Dendritic cell treated with granulocyte-macrophage colony-stimulating factor and Interleukin-4, amounts not matched to agents 40 ng/mL and 50 ng/mL, for 4 days (primary cell): ENCODE results near the gene GRK2.
"Not testable (repeated sequence)": the region's sequence is repeated elsewhere in the genome, so short reads cannot be mapped to it uniquely, and the experiment has no call there.

Experiments used
- H3K27ac Mint-ChIP-seq: one replicate; pipeline ENCODE4 v1.8.0; 2022; ENCODE audit warnings: mild to moderate bottlenecking, mixed read lengths
- H3K27me3 Mint-ChIP-seq: one replicate; pipeline ENCODE4 v1.8.0; 2022; ENCODE audit warnings: mild to moderate bottlenecking, mixed read lengths
- H3K36me3 Mint-ChIP-seq: one replicate; pipeline ENCODE4 v1.8.0; 2022; ENCODE audit warnings: low read depth, mixed read lengths
- H3K4me1 Mint-ChIP-seq: one replicate; pipeline ENCODE4 v1.8.0; 2022; ENCODE audit warnings: low read depth, mixed read lengths
- H3K4me3 Mint-ChIP-seq: one replicate; pipeline ENCODE4 v1.8.0; 2022; ENCODE audit warnings: mild to moderate bottlenecking, moderate library complexity, mixed read lengths
- H3K9me3 Mint-ChIP-seq: one replicate; pipeline ENCODE4 v1.8.0; 2022; ENCODE audit warnings: mixed read lengths
- intact Hi-C: fragments of 100-400 bp; cut with micrococcal nuclease; formaldehyde crosslinking; loops from one replicate; pipeline ENCODE4 v1.15.0; 2022

GRK2 gene

DNA sequence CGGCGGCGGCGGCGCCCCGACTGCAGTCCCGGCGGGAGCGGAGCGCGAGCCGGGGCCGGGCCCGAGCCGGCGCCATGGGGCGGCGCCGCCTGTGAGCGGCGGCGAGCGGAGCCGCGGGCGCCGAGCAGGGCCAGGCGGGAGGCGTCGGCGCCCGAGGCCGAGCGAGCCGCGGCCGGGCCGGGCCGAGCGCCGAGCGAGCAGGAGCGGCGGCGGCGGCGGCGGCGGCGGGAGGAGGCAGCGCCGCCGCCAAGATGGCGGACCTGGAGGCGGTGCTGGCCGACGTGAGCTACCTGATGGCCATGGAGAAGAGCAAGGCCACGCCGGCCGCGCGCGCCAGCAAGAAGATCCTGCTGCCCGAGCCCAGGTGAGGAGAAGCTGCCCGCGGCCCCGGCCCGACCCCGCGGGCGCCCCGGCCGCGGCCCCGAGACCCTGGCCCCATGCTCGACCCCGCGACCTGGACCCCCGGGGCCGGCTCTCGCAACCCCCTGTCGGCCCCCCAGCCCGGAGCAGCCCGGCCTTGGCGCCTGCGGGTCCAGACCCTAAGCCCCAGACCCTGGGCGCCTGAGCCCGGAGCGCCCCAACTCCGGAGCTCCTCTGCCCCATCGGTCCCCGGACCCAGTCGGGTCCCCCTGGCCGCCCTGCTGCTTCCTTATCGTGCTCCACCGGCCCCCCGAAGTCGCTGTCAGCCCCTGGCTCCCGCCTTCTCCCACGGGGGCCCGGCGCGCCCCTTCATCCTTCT lies at the start of gene GRK2:
TSS of gene GRK2 (plus strand) at position 25 of the 739 bp plus-strand sequence. CDS start at position 252, 227 bp downstream.
- Mint-ChIP-seq H3K9me3 (no peaks in the 10 kb centered on the region), H3K27me3 (peaks cover 3% of the 10 kb centered on the region), H3K4me1 (peaks cover 88% of the 10 kb centered on the region), H3K27ac (peak within 1 kb of the TSS; percentile 98), H3K4me3 (peak within 1 kb of the TSS; percentile 96), H3K36me3 (peaks cover 49% of the 10 kb centered on the region)
- intact Hi-C loops, result loop anchor here (1.0 to 10.0 kb wide), 2 partner anchors 51 to 118 kb away; no protein-coding TSS in a partner anchor

DNA sequence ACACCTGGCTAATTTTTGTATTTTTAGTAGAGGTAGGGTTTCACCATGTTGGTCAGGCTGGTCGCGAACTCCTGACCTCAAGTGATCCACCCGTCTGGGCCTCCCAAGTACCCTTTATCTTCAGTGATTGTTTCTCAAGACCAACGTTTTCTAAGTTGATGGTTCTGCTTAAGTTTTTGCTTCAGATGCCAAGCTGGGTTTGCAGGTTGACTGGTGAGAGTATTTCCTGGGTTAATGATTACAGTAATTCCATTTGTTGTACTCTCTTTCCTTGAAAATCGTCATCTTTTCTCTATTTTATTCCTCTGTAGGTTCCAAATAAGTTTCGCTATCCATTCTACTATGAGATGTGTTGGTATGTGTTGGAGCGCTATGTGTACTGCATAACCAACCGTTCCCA lies 38.5 kb upstream of the GRK2 start:
- Mint-ChIP-seq H3K9me3 (no peaks in the 10 kb centered on the region), H3K4me3 (no peak overlapping the region), H3K27ac (no peak overlapping the region), H3K36me3 (peaks cover 92% of the 10 kb centered on the region), H3K4me1 (no peaks in the 10 kb centered on the region), H3K27me3 (no peaks in the 10 kb centered on the region)
- intact Hi-C loops, result no loop called here

- Mint-ChIP-seq H3K27me3 (no peaks in the 10 kb centered on the region), H3K4me1 (peaks cover 16% of the 10 kb centered on the region), H3K27ac (no peak overlapping the region), H3K4me3 (no peak overlapping the region), H3K9me3 (no peaks in the 10 kb centered on the region), H3K36me3 (peaks cover 95% of the 10 kb centered on the region)
- intact Hi-C loops, result no loop called here
Observed at GRCh38 chr11:67230406-67230805, 35.9 kb upstream of the GRK2 start.

DNA sequence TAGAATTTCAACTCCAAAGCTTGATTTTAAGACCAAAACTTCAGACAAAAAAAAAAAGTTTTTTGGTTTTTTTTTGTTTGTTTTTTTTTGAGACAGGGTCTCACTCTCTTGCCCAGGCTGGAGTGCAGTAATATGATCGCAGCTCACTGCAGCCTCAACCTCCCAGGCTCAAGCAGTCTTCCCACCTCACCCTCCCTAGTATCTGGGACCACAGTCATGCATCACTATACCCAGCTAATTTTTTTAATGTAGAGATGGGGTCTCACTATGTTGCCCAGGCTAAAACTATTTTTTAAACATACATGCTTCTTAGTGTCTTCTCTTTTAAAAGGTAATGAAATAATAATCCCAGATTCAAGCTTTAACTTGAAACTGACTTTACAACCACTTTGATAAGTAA lies 35.4 kb upstream of the GRK2 start:
- no peaks in the 10 kb centered on the region for H3K27me3 Mint-ChIP-seq
- peaks cover 16% of the 10 kb centered on the region for H3K4me1 Mint-ChIP-seq
- H3K27ac Mint-ChIP-seq, result no peak overlapping the region
- peaks cover 95% of the 10 kb centered on the region for H3K36me3 Mint-ChIP-seq
- H3K9me3 Mint-ChIP-seq, result no peaks in the 10 kb centered on the region
- H3K4me3 Mint-ChIP-seq, result no peak overlapping the region
- intact Hi-C loops, result no loop called here

DNA sequence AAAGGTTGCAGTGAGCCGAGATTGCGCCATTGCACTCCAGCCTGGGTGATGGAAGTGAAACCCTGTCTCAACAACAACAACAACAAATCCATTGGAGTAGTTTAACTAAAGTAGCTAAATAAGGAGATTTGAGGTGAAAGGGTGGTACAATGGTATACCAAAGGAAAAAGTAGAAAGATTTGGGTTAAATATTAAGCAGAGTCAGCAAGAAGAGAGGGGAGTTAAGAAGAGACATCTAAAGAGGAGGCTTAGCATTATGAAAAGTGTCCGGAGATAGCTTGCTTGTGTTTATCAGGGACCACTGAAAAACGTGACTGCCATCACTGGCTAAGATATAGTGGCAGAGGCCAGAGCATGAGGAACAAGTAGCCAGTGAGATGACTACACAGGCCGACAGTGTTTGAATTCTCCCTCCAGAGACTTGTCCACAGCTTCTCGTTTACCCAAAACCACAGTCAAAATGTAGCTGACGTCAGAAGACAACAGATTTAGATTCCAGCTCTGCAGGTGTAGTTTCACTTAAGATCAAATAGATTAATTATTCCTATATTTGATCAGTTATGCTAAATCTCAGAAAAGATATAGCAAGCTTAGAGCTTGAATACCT lies 32.6 kb upstream of the GRK2 start:
- Mint-ChIP-seq H3K27me3 (no peaks in the 10 kb centered on the region), H3K4me1 (peaks cover 23% of the 10 kb centered on the region), H3K4me3 (no peak overlapping the region), H3K36me3 (peaks cover 72% of the 10 kb centered on the region), H3K27ac (peak overlapping the region; percentile 5), H3K9me3 (no peaks in the 10 kb centered on the region)
- intact Hi-C loops, result no loop called here

DNA sequence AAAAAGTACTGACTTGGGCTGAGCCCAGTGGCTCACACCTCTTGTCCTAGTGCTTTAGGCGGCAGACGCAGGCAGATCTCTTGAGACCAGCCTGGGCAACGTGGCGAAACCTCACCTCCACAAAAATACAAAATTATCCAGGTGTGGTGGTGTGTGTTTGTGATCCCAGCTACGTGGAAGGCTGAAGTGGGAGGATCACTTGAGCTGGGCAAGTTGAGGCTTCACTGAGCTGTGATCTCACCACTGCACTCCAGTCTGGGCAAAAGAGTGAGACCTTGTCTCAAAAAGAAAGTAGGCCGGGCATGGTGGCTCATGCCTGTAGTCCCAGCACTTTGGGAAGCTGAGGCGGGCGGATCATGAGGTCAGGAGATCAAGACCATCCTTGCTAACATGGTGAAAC lies 31.7 kb upstream of the GRK2 start:
- H3K4me3 Mint-ChIP-seq, intact Hi-C loops, H3K27me3 Mint-ChIP-seq, H3K9me3 Mint-ChIP-seq: not testable (repeated sequence)
- peaks cover 32% of the 10 kb centered on the region for H3K4me1 Mint-ChIP-seq
- H3K27ac Mint-ChIP-seq, result peak overlapping the region; percentile 5
- peaks cover 63% of the 10 kb centered on the region for H3K36me3 Mint-ChIP-seq

- H3K4me3 Mint-ChIP-seq, result no peak overlapping the region
- no peak overlapping the region for H3K27ac Mint-ChIP-seq
- intact Hi-C loops, result no loop called here
- H3K9me3 Mint-ChIP-seq, result no peaks in the 10 kb centered on the region
- H3K4me1 Mint-ChIP-seq, result peaks cover 55% of the 10 kb centered on the region
- H3K36me3 Mint-ChIP-seq, result peaks cover 65% of the 10 kb centered on the region
- no peaks in the 10 kb centered on the region for H3K27me3 Mint-ChIP-seq
Observed at GRCh38 chr11:67237574-67237973, 28.7 kb upstream of the GRK2 start.

DNA sequence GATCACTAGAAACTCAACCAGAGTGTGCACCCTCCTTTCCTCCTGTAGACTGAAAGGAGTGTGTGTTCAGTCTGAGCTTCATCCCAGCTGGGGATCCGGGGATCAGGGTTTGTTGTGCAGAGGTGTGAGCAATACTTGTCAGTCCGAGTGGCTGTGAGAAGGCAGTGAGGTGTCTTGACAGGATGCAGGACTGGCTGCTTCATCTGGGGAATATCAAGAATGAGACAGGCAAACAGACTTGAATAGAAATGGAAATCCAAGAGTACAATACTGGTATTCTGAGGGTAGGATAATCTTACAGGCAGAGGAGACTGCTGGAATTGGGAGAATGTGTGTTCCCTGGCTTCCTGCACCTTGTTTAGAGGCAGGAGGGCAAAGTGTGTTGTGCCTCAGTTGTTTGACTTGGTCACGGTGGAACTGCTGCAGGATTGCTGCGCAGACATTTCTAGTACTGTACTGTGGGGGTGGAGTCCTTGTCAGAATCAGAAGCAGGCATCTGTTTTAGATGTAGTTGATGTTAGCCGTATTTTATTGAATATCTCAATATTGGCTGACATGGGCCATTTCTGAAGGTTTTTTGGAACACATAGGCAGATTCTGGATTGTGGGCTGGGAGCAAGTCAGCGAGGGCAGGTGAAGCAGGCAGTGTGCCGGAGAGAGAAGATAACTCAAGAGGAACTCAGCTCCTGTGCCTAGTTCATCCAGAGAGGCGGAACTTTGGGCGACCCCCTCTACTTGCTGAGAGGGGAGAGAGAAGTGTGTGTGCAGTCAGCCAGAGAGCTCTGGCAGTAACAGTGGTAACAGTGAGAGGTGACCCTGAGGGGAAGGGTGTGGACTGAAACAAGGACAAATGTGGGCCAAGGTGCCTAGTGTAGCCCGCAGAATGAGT lies 27.1 kb upstream of the GRK2 start:
- Mint-ChIP-seq H3K27me3 (no peaks in the 10 kb centered on the region), H3K4me1 (peaks cover 60% of the 10 kb centered on the region), H3K27ac (peak overlapping the region; percentile 100), H3K4me3 (peak overlapping the region; percentile 87), H3K9me3 (no peaks in the 10 kb centered on the region), H3K36me3 (peaks cover 65% of the 10 kb centered on the region)
- intact Hi-C loops, result no loop called here

DNA sequence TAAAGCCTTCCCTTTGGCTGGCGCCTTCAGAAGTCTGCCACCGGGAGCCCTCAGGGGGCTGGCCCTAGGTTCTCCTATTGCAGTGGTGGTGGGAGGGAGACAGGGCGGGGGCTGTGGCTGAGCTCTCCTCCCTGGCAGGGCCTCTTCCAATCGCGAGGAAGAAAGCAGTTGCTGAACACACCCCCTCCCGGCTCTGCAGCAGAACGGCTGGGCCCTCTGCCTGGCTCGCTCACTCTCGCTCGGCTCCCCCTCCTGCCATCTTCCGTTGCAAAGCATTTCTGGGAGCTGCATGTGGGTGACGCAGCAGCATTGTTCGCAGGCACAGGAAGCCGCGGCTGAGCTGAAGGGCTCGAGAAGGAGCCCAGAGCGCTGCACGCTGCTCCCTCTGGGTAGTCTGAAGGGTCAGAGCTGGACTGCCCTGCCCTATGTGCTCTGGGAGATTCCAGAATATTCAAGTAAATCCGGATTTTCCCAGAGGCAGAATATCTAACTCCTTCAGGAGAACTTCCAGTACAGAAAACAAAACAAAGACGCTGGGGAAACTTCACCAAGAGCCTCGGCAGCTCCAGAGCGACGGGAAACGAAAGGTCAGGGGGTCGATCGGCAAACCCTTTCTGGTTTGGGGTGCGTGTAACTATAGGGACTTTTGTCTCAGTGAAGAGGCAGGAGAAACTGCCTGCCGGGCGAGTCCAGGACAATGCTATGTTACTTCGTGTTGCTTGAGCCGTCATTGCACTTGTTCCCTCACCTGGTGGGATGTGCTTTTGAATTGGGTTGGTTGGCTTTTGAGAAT lies 26.3 kb upstream of the GRK2 start:
- no peaks in the 10 kb centered on the region for H3K9me3 Mint-ChIP-seq
- H3K4me3 Mint-ChIP-seq, result peak overlapping the region; percentile 87
- no peaks in the 10 kb centered on the region for H3K27me3 Mint-ChIP-seq
- H3K4me1 Mint-ChIP-seq, result peaks cover 59% of the 10 kb centered on the region
- peak overlapping the region; percentile 100 for H3K27ac Mint-ChIP-seq
- H3K36me3 Mint-ChIP-seq, result peaks cover 65% of the 10 kb centered on the region
- intact Hi-C loops, result no loop called here

GRCh38 chr11:67240576-67241389 lies 25.5 kb upstream of the GRK2 start:
- H3K27me3 Mint-ChIP-seq, result no peaks in the 10 kb centered on the region
- H3K36me3 Mint-ChIP-seq, result peaks cover 65% of the 10 kb centered on the region
- intact Hi-C loops, result loop anchor here (1.0 kb wide), 1 partner anchor 12 kb away; no protein-coding TSS in a partner anchor
- H3K4me3 Mint-ChIP-seq, result peak overlapping the region; percentile 87
- H3K27ac Mint-ChIP-seq, result peak overlapping the region; percentile 100
- peaks cover 65% of the 10 kb centered on the region for H3K4me1 Mint-ChIP-seq
- H3K9me3 Mint-ChIP-seq, result no peaks in the 10 kb centered on the region

DNA sequence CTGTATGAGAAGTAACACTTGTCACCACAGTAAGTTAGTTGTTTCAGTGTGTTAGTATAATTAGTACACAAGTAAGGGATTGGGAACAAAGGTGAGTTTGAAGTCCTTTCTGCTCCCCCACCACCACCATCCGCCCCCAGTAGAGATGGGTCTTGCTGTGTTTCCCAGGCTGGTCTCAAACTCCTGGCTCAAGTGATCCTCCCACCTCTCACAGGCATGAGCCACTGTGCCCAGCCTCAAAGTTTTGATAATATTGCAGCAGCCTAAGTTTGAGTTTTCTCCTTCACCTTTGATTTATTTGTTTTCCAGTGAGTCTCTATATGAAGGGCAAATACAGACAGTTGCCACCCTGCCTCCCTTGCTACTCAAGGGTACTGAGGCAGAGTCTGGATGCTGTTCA lies 23.7 kb upstream of the GRK2 start:
- H3K36me3 Mint-ChIP-seq, result peaks cover 78% of the 10 kb centered on the region
- peak overlapping the region; percentile 100 for H3K27ac Mint-ChIP-seq
- intact Hi-C loops, result no loop called here
- no peaks in the 10 kb centered on the region for H3K9me3 Mint-ChIP-seq
- H3K4me1 Mint-ChIP-seq, result peaks cover 65% of the 10 kb centered on the region
- H3K27me3 Mint-ChIP-seq, result no peaks in the 10 kb centered on the region
- H3K4me3 Mint-ChIP-seq, result no peak overlapping the region

- Mint-ChIP-seq H3K27me3 (no peaks in the 10 kb centered on the region), H3K9me3 (no peaks in the 10 kb centered on the region), H3K4me3 (no peak overlapping the region), H3K4me1 (peaks cover 65% of the 10 kb centered on the region), H3K27ac (peak overlapping the region; percentile 100), H3K36me3 (peaks cover 83% of the 10 kb centered on the region)
- intact Hi-C loops, result no loop called here
Observed at GRCh38 chr11:67243051-67243450, 23.2 kb upstream of the GRK2 start.

- no peaks in the 10 kb centered on the region for H3K27me3 Mint-ChIP-seq
- no peak overlapping the region for H3K4me3 Mint-ChIP-seq
- H3K27ac Mint-ChIP-seq, result peak overlapping the region; percentile 33
- intact Hi-C loops, result no loop called here
- no peaks in the 10 kb centered on the region for H3K9me3 Mint-ChIP-seq
- peaks cover 65% of the 10 kb centered on the region for H3K4me1 Mint-ChIP-seq
- H3K36me3 Mint-ChIP-seq, result peaks cover 100% of the 10 kb centered on the region
Observed at GRCh38 chr11:67245046-67245445, 21.2 kb upstream of the GRK2 start.
